HEK293 (cell line): ENCODE measurements around the gene ANKRD11.

Experiments used
- ATF2 ChIP-seq: fragments of 450-650 bp; formaldehyde crosslinking; IDR thresholded peaks from 2 replicates; pipeline ENCODE4 v1.5.1; 2016; ENCODE audit warnings: missing biosample characterization, missing genetic modification characterization, low read depth
- CTCF ChIP-seq: fragments of 450-650 bp; formaldehyde crosslinking; IDR thresholded peaks from 2 replicates; pipeline ENCODE4 v1.5.1; 2016; ENCODE audit warnings: missing biosample characterization, missing genetic modification characterization
- PBX3 ChIP-seq: sonication (generic); formaldehyde crosslinking; IDR thresholded peaks from 2 replicates; pipeline ENCODE4 v1.8.1; 2022; ENCODE audit warnings: mild to moderate bottlenecking, moderate library complexity, missing genetic modification reagents
- PRDM4 ChIP-seq: fragments of 450-650 bp; formaldehyde crosslinking; IDR thresholded peaks from 2 replicates; pipeline ENCODE4 v1.5.1; 2017; ENCODE audit warnings: missing biosample characterization, missing genetic modification characterization
- TRIM28 ChIP-seq: IDR thresholded peaks from 2 replicates; pipeline ENCODE4 v1.6.1; 2011; ENCODE audit warnings: low read length, control low read depth, borderline replicate concordance
- ZBTB11 ChIP-seq: fragments of 450-650 bp; formaldehyde crosslinking; conservative IDR thresholded peaks from 2 replicates; pipeline ENCODE4 v1.5.1; 2016; ENCODE audit warnings: low read depth, missing biosample characterization, missing genetic modification characterization
- ZNF146 ChIP-seq: fragments of 450-650 bp; formaldehyde crosslinking; IDR thresholded peaks from 2 replicates; pipeline ENCODE4 v1.5.1; 2016; ENCODE audit warnings: missing biosample characterization, missing genetic modification characterization
- ZNF169 ChIP-seq: fragments of 450-650 bp; formaldehyde crosslinking; IDR thresholded peaks from 2 replicates; pipeline ENCODE4 v1.5.1; 2016; ENCODE audit warnings: missing biosample characterization, missing genetic modification characterization
- ZNF362 ChIP-seq: fragments of 450-650 bp; formaldehyde crosslinking; IDR thresholded peaks from 2 replicates; pipeline ENCODE4 v1.5.1; 2016; ENCODE audit warnings: missing biosample characterization, missing genetic modification characterization
- ZNF426 ChIP-seq: fragments of 450-650 bp; formaldehyde crosslinking; IDR thresholded peaks from 2 replicates; pipeline ENCODE4 v1.5.1; 2017; ENCODE audit warnings: missing biosample characterization, missing genetic modification characterization, mild to moderate bottlenecking, inconsistent platforms, moderate library complexity
- ZNF449 ChIP-seq: fragments of 450-650 bp; formaldehyde crosslinking; IDR thresholded peaks from 2 replicates; pipeline ENCODE4 v1.5.1; 2017; ENCODE audit warnings: missing biosample characterization, mild to moderate bottlenecking, missing genetic modification characterization, moderate library complexity
- ZNF670 ChIP-seq: fragments of 450-650 bp; formaldehyde crosslinking; IDR thresholded peaks from 2 replicates; pipeline ENCODE4 v1.5.1; 2016; ENCODE audit warnings: missing biosample characterization, missing genetic modification characterization, low read depth

GRCh38 chr16:89282523-89282922, 207.8 kb downstream of the ANKRD11 start:
- no peak for TF ChIP-seq ZNF146 (tag by site-specific recombination)
- TF ChIP-seq PRDM4: no peak
- no peak for TF ChIP-seq CTCF (tag by site-specific recombination)
- TF ChIP-seq ZNF362 (tag by site-specific recombination): no peak
- TF ChIP-seq PBX3: no peak
- TF ChIP-seq ZNF670 (tag by site-specific recombination): no peak
- TF ChIP-seq ZNF426: no peak
- TF ChIP-seq TRIM28: no peak
- no peak for TF ChIP-seq ZBTB11
- TF ChIP-seq ZNF449 (tag by site-specific recombination): no peak
- TF ChIP-seq ATF2 (tag by site-specific recombination): no peak
- no peak for TF ChIP-seq ZNF169 (tag by site-specific recombination)
